Neural progenitor cell (in vitro differentiated cells): Measurements from ENCODE around the gene CD99L2. TPM values are rescaled to one million over a fixed set of nuclear protein-coding genes. Genes with fewer than 3 reads are reported as not detected.

ENCODE experiments used
- DNase-seq: peaks from one replicate; pipeline ENCODE4 v3.0.0-alpha.2; 2016; ENCODE audit warnings: low spot score
- H2AFZ ChIP-seq: fragments of 200-600 bp; sonication (generic); replicated peaks from 2 replicates; pipeline ENCODE4 v1.6.1; 2016; ENCODE audit warnings: antibody characterized with exemption
- H3F3A ChIP-seq: fragments of 200-600 bp; sonication (generic); 2 replicates; pipeline ENCODE4 v1.6.1; 2016; ENCODE audit warnings: antibody characterized with exemption, low read depth
- H3K27ac ChIP-seq: fragments of 200-600 bp; sonication (generic); 2 replicates; pipeline ENCODE4 v1.5.1; 2016; ENCODE audit warnings: mild to moderate bottlenecking
- H3K27me3 ChIP-seq: fragments of 200-600 bp; sonication (generic); 2 replicates; pipeline ENCODE4 v1.6.1; 2016; ENCODE audit warnings: mild to moderate bottlenecking, moderate library complexity
- H3K36me3 ChIP-seq: fragments of 200-600 bp; sonication (generic); 2 replicates; pipeline ENCODE4 v1.5.1; 2016
- H3K4me1 ChIP-seq: fragments of 200-600 bp; sonication (generic); 2 replicates; pipeline ENCODE4 v1.6.1; 2016; ENCODE audit warnings: mixed run types
- H3K4me2 ChIP-seq: fragments of 200-600 bp; sonication (generic); 2 replicates; pipeline ENCODE4 v1.6.1; 2016
- H3K4me3 ChIP-seq: fragments of 200-600 bp; sonication (generic); 2 replicates; pipeline ENCODE4 v1.5.1; 2016
- H3K79me2 ChIP-seq: fragments of 200-600 bp; sonication (generic); 2 replicates; pipeline ENCODE4 v1.6.1; 2016; ENCODE audit warnings: low read depth
- H3K9ac ChIP-seq: fragments of 200-600 bp; sonication (generic); 2 replicates; pipeline ENCODE4 v1.6.1; 2016
- H3K9me3 ChIP-seq: fragments of 200-600 bp; sonication (generic); 2 replicates; pipeline ENCODE4 v1.5.1; 2016; ENCODE audit warnings: low read depth
- H4K20me1 ChIP-seq: fragments of 200-600 bp; sonication (generic); 2 replicates; pipeline ENCODE4 v1.6.1; 2016; ENCODE audit warnings: low read depth
- H3K27ac Mint-ChIP-seq: 3 replicates; pipeline ENCODE4 v1.8.0; 2021; ENCODE audit warnings: mixed read lengths
- H3K27me3 Mint-ChIP-seq: 2 replicates; pipeline ENCODE4 v1.8.0; 2022; ENCODE audit warnings: low read depth, mild to moderate bottlenecking, inconsistent platforms, moderate library complexity, mixed read lengths; ENCODE audit not compliant: insufficient read depth
- H3K36me3 Mint-ChIP-seq: 3 replicates; pipeline ENCODE4 v1.8.0; 2021; ENCODE audit warnings: mixed read lengths
- H3K4me1 Mint-ChIP-seq: 3 replicates; pipeline ENCODE4 v1.8.0; 2021; ENCODE audit warnings: mixed read lengths
- H3K4me3 Mint-ChIP-seq: 3 replicates; pipeline ENCODE4 v1.8.0; 2021; ENCODE audit warnings: mild to moderate bottlenecking, moderate library complexity, mixed read lengths
- H3K9me3 Mint-ChIP-seq: 3 replicates; pipeline ENCODE4 v1.8.0; 2020; ENCODE audit warnings: mixed read lengths
- CTCF ChIP-seq: fragments of 200-600 bp; sonication (generic); IDR thresholded peaks from 2 replicates; pipeline ENCODE4 v1.5.1; 2017; ENCODE audit warnings: antibody characterized with exemption, mild to moderate bottlenecking
- EZH2 ChIP-seq: fragments of 200-600 bp; sonication (generic); IDR thresholded peaks from 2 replicates; pipeline ENCODE4 v1.6.1; 2017; ENCODE audit warnings: antibody characterized with exemption, mild to moderate bottlenecking, moderate library complexity
- EZH2phosphoT487 ChIP-seq: fragments of 200-600 bp; sonication (generic); IDR thresholded peaks from 2 replicates; pipeline ENCODE4 v1.6.1; 2017; ENCODE audit warnings: antibody characterized with exemption
- total RNA-seq: library from RNA; depleted of rRNA; stranded (reverse); fragments of >200 nt; gene quantifications from 2 replicates; pipeline ENCODE4 v1.2.3, GENCODE V29; 2015; ENCODE audit warnings: low replicate concordance

Gene CD99L2
- total RNA-seq, 1 donor from 2014 or later = 24.7 TPM

GRCh38 chrX:150899191-150899757 lies 806 bp upstream of the CD99L2 start:
- H3F3A ChIP-seq = peaks cover 18% of the 10 kb centered on the region
- H3K27ac ChIP-seq = no peak overlapping the region
- Mint-ChIP-seq H3K36me3 (peaks cover 2% of the 10 kb centered on the region), H3K4me3 (peak overlapping the region; percentile 89), H3K27me3 (peaks cover 6% of the 10 kb centered on the region), H3K9me3 (peaks cover 4% of the 10 kb centered on the region), H3K27ac (peak overlapping the region; percentile 53), H3K4me1 (peaks cover 16% of the 10 kb centered on the region)
- peaks cover 9% of the 10 kb centered on the region for H3K4me1 ChIP-seq
- H3K4me2 ChIP-seq = peak overlapping the region; percentile 82
- TF ChIP-seq EZH2phosphoT487 (no peak), EZH2 (no peak), CTCF (no peak)
- H4K20me1 ChIP-seq = peaks cover 5% of the 10 kb centered on the region
- DNase-seq = peak; percentile 65
- H3K36me3 ChIP-seq = no peaks in the 10 kb centered on the region
- peak overlapping the region; percentile 73 for H2AFZ ChIP-seq
- peak overlapping the region; percentile 70 for H3K4me3 ChIP-seq
- H3K9ac ChIP-seq = no peak overlapping the region
- peaks cover 32% of the 10 kb centered on the region for H3K27me3 ChIP-seq
- H3K9me3 ChIP-seq = no peaks in the 10 kb centered on the region
- peaks cover 21% of the 10 kb centered on the region for H3K79me2 ChIP-seq

DNA sequence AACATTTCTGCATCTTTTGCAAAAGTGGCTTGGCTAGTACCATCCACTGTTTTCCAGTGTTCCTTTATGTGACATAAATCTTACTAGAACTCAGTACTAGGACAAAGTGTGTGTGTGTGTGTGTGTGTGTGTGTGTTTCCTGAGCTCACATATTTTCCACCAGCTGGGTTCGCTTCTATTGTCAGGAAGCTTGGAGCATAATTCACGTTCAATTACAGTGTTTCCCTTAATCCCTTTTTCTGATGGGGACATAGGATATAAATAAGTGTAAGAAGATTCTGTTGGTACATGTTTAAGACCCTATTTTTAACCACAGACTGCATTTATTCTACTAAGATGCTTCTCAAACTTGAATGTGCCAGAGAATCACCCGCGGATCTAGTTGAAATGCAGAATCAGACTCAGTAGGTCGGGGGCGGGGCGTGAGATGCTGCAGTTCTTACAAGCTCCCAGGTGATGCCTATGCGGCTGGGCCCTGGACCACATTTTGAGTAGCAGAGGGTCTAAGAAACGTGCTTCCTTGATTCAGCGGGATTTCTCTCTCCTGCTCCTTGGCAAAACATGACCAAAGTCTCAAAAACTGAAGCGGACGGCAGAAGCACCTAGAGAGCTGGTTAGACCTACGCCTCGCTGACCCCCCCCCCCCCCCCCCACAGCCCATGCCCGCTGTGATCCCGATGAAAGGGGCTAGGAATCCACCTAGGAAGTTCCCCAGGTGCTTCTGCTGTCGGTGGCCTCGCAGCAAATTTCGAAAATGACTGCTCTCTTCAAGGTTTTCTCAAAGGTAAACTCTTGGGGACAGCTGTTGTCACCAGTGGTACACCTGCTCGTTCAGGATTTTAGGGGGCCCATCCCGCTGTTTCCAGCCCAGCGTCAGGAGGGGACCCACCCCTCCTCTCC lies 797 bp downstream of the CD99L2 start:
- peaks cover 2% of the 10 kb centered on the region for H3K4me1 ChIP-seq
- H3K9me3 Mint-ChIP-seq = peaks cover 3% of the 10 kb centered on the region
- H3K9me3 ChIP-seq = no peaks in the 10 kb centered on the region
- peaks cover 6% of the 10 kb centered on the region for H3K27me3 Mint-ChIP-seq
- H3F3A ChIP-seq = peaks cover 9% of the 10 kb centered on the region
- TF ChIP-seq CTCF (no peak), EZH2phosphoT487 (no peak), EZH2 (no peak)
- peak; percentile 46 for DNase-seq
- peaks cover 5% of the 10 kb centered on the region for H4K20me1 ChIP-seq
- H3K27me3 ChIP-seq = peaks cover 23% of the 10 kb centered on the region
- peaks cover 2% of the 10 kb centered on the region for H3K36me3 Mint-ChIP-seq
- H3K4me3 ChIP-seq = peak overlapping the region; percentile 70
- H3K79me2 ChIP-seq = peaks cover 21% of the 10 kb centered on the region
- no peak overlapping the region for H3K27ac Mint-ChIP-seq
- no peaks in the 10 kb centered on the region for H3K36me3 ChIP-seq
- peak overlapping the region; percentile 83 for H3K4me2 ChIP-seq
- H3K4me1 Mint-ChIP-seq = peaks cover 11% of the 10 kb centered on the region
- peak overlapping the region; percentile 73 for H2AFZ ChIP-seq
- H3K27ac ChIP-seq = no peak overlapping the region
- H3K4me3 Mint-ChIP-seq = peak overlapping the region; percentile 88
- H3K9ac ChIP-seq = peak overlapping the region; percentile 66

DNA sequence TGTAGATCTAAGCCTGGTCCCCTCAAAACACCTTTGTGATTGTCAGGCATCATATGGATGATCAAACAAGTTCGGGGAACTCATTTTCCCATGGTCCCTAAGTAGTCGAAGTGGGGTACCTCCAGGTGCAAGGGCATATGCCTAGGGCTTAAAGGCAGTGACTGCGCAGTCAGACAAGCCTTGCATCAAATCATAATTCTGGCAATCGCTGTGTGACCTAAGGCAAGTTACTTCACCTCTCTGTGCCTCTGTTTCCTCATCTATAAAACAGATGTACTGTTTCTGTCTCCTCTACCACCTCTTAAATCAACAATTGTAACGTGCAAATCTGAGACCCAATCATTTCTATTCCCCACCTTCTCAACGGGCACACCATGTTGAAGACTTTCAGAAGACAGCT lies 1.8 kb downstream of the CD99L2 start:
- no peaks in the 10 kb centered on the region for H3K36me3 ChIP-seq
- H4K20me1 ChIP-seq = peaks cover 5% of the 10 kb centered on the region
- H3K9me3 Mint-ChIP-seq = peaks cover 3% of the 10 kb centered on the region
- H3K9ac ChIP-seq = no peak overlapping the region
- peaks cover 21% of the 10 kb centered on the region for H3K79me2 ChIP-seq
- no peak overlapping the region for H3K27ac Mint-ChIP-seq
- no peak overlapping the region for H3K27ac ChIP-seq
- peaks cover 9% of the 10 kb centered on the region for H3F3A ChIP-seq
- no peaks in the 10 kb centered on the region for H3K4me1 ChIP-seq
- H3K4me2 ChIP-seq = no peak overlapping the region
- peaks cover 6% of the 10 kb centered on the region for H3K27me3 Mint-ChIP-seq
- H2AFZ ChIP-seq = no peak overlapping the region
- TF ChIP-seq EZH2phosphoT487 (no peak), CTCF (no peak), EZH2 (no peak)
- peaks cover 8% of the 10 kb centered on the region for H3K4me1 Mint-ChIP-seq
- no peak overlapping the region for H3K4me3 ChIP-seq
- peak overlapping the region; percentile 12 for H3K4me3 Mint-ChIP-seq
- no peak for DNase-seq
- H3K9me3 ChIP-seq = no peaks in the 10 kb centered on the region
- H3K27me3 ChIP-seq = peaks cover 23% of the 10 kb centered on the region
- peaks cover 3% of the 10 kb centered on the region for H3K36me3 Mint-ChIP-seq
